ENCODE measurements around the gene ALDH3A2. TPM values are rescaled to one million over a fixed set of nuclear protein-coding genes. Genes with fewer than 3 reads are reported as not detected.

Gene ALDH3A2
- total and polyA plus RNA-seq, 4 donors = 63.3 to 165 (median 80.4) TPM

DNA sequence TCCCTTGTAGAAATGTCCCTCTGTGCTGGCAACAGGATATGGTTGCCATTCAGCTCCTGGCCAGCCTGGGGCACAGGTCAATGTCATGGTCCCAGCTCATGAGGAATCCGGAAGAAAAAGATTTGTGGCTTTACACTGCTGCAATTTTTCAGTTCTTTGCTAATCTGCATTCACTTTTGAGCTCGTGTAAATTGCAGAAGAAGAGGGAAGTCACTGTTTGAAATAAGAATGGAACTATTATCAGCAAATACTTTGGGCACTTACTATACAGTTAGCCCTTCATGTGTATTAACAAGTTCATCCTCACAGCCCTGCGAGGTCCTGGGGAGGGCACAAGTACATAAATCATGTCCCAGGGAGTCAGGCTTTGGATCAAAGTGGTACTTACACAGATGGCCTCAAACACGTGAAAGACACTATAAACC is 53.7 kb downstream of the ALDH3A2 start (continued):
- TF ChIP-seq, protein P1, sequence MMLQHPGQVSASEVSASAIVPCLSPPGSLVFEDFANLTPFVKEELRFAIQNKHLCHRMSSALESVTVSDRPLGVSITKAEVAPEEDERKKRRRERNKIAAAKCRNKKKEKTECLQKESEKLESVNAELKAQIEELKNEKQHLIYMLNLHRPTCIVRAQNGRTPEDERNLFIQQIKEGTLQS (IDR thresholded peaks at IDR 0.05) = no peak
- TF ChIP-seq, protein P2, sequence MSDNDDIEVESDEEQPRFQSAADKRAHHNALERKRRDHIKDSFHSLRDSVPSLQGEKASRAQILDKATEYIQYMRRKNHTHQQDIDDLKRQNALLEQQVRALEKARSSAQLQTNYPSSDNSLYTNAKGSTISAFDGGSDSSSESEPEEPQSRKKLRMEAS (IDR thresholded peaks at IDR 0.05) = no peak

DNA sequence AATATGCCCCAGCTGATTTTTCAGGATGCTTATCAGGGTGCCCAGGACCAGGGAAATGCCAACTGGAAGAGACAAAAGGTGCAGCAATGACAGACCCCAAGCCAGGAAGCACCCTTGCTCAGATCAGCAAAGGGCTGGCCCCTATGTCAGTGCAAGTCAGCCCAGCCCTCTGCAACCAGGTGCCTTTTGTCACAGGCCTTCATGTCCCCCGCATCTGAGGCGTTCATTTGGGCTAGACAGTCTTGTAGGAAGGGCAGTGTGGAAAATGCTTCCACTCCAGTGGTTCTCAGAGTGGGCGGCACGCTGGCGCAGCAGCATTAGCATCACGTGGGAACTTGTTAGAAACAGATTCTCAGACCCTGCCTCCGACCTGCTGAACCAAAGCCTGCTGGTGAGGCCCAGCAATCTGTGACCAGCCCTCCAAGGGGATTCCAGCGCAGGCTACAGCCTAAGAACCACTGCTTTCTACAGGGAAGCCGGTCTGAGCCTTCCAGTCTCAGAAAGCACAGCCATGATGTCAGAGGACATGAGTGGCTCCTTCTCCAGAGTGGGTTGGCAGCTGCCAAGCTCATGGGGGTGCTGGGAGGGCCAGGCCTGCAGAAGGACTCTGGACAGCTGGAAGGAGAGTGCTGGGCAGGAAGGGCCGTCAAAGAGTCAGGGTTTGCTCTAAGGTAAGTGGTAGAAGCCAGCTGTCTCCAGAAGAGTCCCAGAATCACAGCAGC is 54.7 kb downstream of the ALDH3A2 start:
- DNase-seq (ENCODE audit: low spot score) = no peak
- no peaks in the 10 kb centered on the region for H3K9me3 ChIP-seq (ENCODE audit: control insufficient read depth in 4 of 4, low read length in 3 of 4)
- 80% methylated on average over 10 of the region's 10 CpGs for WGBS
- TF ChIP-seq, protein P3, sequence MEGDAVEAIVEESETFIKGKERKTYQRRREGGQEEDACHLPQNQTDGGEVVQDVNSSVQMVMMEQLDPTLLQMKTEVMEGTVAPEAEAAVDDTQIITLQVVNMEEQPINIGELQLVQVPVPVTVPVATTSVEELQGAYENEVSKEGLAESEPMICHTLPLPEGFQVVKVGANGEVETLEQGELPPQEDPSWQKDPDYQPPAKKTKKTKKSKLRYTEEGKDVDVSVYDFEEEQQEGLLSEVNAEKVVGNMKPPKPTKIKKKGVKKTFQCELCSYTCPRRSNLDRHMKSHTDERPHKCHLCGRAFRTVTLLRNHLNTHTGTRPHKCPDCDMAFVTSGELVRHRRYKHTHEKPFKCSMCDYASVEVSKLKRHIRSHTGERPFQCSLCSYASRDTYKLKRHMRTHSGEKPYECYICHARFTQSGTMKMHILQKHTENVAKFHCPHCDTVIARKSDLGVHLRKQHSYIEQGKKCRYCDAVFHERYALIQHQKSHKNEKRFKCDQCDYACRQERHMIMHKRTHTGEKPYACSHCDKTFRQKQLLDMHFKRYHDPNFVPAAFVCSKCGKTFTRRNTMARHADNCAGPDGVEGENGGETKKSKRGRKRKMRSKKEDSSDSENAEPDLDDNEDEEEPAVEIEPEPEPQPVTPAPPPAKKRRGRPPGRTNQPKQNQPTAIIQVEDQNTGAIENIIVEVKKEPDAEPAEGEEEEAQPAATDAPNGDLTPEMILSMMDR (IDR thresholded peaks at IDR 0.05; ENCODE audit: low read depth, low read length, missing input control) = no peak
- TF ChIP-seq, protein P4, sequence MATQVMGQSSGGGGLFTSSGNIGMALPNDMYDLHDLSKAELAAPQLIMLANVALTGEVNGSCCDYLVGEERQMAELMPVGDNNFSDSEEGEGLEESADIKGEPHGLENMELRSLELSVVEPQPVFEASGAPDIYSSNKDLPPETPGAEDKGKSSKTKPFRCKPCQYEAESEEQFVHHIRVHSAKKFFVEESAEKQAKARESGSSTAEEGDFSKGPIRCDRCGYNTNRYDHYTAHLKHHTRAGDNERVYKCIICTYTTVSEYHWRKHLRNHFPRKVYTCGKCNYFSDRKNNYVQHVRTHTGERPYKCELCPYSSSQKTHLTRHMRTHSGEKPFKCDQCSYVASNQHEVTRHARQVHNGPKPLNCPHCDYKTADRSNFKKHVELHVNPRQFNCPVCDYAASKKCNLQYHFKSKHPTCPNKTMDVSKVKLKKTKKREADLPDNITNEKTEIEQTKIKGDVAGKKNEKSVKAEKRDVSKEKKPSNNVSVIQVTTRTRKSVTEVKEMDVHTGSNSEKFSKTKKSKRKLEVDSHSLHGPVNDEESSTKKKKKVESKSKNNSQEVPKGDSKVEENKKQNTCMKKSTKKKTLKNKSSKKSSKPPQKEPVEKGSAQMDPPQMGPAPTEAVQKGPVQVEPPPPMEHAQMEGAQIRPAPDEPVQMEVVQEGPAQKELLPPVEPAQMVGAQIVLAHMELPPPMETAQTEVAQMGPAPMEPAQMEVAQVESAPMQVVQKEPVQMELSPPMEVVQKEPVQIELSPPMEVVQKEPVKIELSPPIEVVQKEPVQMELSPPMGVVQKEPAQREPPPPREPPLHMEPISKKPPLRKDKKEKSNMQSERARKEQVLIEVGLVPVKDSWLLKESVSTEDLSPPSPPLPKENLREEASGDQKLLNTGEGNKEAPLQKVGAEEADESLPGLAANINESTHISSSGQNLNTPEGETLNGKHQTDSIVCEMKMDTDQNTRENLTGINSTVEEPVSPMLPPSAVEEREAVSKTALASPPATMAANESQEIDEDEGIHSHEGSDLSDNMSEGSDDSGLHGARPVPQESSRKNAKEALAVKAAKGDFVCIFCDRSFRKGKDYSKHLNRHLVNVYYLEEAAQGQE (IDR thresholded peaks at IDR 0.05) = no peak
- TF ChIP-seq EGR1 (IDR thresholded peaks at IDR 0.05; ENCODE audit: low read depth in 2 of 2) = no peak
- TF ChIP-seq HNF4G (IDR thresholded peaks at IDR 0.05) = no peak
- no peak for TF ChIP-seq YY1 (IDR thresholded peaks at IDR 0.05)
- no peak for TF ChIP-seq TAF1 (conservative IDR thresholded peaks at IDR 0.05)
- no peak for TF ChIP-seq HNF4A (conservative IDR thresholded peaks at IDR 0.05)
- no peak for TF ChIP-seq FOXA2 (IDR thresholded peaks at IDR 0.05)
- TF ChIP-seq NR2F2 (IDR thresholded peaks at IDR 0.05) = no peak
- no peak for TF ChIP-seq FOXA1 (IDR thresholded peaks at IDR 0.05)
- TF ChIP-seq SP1 (IDR thresholded peaks at IDR 0.05) = no peak
- TF ChIP-seq RAD21 (IDR thresholded peaks at IDR 0.05) = no peak
- TF ChIP-seq, protein P5, sequence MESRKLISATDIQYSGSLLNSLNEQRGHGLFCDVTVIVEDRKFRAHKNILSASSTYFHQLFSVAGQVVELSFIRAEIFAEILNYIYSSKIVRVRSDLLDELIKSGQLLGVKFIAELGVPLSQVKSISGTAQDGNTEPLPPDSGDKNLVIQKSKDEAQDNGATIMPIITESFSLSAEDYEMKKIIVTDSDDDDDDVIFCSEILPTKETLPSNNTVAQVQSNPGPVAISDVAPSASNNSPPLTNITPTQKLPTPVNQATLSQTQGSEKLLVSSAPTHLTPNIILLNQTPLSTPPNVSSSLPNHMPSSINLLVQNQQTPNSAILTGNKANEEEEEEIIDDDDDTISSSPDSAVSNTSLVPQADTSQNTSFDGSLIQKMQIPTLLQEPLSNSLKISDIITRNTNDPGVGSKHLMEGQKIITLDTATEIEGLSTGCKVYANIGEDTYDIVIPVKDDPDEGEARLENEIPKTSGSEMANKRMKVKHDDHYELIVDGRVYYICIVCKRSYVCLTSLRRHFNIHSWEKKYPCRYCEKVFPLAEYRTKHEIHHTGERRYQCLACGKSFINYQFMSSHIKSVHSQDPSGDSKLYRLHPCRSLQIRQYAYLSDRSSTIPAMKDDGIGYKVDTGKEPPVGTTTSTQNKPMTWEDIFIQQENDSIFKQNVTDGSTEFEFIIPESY (IDR thresholded peaks at IDR 0.05) = no peak
- TF ChIP-seq RXRA (IDR thresholded peaks at IDR 0.05) = no peak
- H3K36me3 ChIP-seq (ENCODE audit: control insufficient read depth in 4 of 4, insufficient read depth in 3 of 4, low read depth in 1 of 4, low read length in 3 of 4) = no peaks in the 10 kb centered on the region
- no peaks in the 10 kb centered on the region for H3K27me3 ChIP-seq (ENCODE audit: control insufficient read depth in 4 of 4, insufficient read depth in 4 of 4, low read length in 3 of 4)
- H3K4me1 ChIP-seq (ENCODE audit: control insufficient read depth in 4 of 4, insufficient read depth in 4 of 4, low read length in 3 of 4) = peaks cover 0 to 4% (median 0%) of the 10 kb centered on the region in 4 donors
- no peak overlapping the region for H3K9ac ChIP-seq (ENCODE audit: low read depth in 1 of 2, low read length in 2 of 2)
- no peak overlapping the region for H3K4me3 ChIP-seq (ENCODE audit: low read depth in 1 of 3, low read length in 3 of 3)
- no peak overlapping the region for H3K27ac ChIP-seq (ENCODE audit: low read depth in 1 of 2, low read length in 2 of 2)

Measured in liver (tissue), 9 donors.